ENCODE data around the gene TRDMT1.

The TRDMT1 gene

DNA sequence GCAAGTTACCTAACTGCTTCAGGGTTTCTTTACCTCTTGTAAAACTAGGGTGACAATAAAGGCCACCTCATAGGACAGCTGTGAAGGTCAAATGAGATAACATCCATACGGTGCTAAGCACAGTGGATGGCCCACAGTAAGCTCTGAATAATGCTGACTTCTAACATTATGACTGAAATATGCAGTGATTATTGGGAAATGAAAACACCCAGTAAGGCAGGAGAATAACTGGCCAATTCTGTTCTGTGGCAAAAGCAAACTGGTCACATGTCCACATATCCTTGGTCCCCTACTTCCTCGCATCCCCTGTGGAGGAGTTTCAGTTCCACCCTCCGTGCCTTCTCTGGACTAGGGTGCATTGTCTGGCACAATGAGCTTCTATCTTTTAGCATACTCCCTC lies 73.2 kb downstream of the TRDMT1 start:
- TF ChIP-seq, protein P1, sequence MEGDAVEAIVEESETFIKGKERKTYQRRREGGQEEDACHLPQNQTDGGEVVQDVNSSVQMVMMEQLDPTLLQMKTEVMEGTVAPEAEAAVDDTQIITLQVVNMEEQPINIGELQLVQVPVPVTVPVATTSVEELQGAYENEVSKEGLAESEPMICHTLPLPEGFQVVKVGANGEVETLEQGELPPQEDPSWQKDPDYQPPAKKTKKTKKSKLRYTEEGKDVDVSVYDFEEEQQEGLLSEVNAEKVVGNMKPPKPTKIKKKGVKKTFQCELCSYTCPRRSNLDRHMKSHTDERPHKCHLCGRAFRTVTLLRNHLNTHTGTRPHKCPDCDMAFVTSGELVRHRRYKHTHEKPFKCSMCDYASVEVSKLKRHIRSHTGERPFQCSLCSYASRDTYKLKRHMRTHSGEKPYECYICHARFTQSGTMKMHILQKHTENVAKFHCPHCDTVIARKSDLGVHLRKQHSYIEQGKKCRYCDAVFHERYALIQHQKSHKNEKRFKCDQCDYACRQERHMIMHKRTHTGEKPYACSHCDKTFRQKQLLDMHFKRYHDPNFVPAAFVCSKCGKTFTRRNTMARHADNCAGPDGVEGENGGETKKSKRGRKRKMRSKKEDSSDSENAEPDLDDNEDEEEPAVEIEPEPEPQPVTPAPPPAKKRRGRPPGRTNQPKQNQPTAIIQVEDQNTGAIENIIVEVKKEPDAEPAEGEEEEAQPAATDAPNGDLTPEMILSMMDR (IDR thresholded peaks at IDR 0.05; ENCODE audit: borderline replicate concordance, control extremely low read depth, extremely low read depth, insufficient read depth, missing control alignments): no peak
- in situ Hi-C loops (cut with MboI; ENCODE audit: low sequenced_read_pairs, unreplicated experiment): no loop called here
- DNase-seq (ENCODE audit: low spot score): no peak

DNA sequence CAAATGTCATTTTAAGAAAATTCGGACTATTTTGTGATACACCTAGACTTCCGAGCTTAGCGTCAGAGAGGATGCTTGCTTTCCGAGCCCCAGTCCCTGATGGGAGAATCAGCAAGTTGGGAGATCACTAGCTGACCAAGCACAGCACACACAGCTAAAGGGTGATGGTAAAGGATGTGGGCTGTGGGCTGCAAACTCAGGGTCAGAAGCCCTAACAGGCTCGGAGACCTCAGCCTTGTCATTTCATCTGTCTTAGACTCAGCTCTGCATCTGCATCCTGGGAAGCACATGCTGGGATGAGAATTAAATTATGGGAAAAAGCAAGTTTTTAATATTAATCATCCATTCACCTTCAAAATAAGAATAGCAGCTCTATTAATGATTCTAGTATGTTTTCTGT lies 75.1 kb downstream of the TRDMT1 start:
- DNase-seq (ENCODE audit: low spot score): no peak
- in situ Hi-C loops (cut with MboI; ENCODE audit: low sequenced_read_pairs, unreplicated experiment): no loop called here
- TF ChIP-seq, protein P1 (IDR thresholded peaks at IDR 0.05; ENCODE audit: borderline replicate concordance, control extremely low read depth, extremely low read depth, insufficient read depth, missing control alignments): no peak

DNA sequence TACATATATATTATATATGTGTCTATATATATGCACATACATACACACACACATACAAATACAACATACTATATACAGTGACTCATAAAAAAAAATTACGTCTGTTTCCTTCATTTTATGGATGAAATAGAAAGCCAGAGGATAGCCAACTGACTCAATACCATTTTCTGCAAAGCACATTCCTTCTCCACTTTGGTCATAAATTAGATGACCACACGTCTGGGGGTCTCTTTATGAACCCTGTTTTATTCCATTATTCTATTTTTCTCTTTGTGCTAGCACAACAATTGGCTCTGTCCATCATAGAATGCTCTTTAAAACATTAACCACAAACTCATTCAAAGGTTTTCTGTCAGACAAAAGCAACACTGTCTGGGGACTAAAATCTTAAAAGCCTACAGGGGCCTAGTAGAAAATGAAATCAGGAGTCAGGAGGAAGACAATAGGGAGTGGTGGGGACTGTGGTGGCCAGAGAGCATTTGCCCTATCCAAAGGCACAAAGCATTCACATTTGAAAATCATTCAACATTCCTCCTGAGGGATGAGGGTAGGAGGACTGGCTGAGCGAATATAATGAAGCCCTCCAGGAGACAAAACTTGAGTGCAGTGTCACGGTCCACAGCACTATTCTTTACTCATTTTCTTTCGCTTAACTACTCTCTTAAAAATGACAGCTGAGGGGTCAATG lies 76.1 kb downstream of the TRDMT1 start:
- TF ChIP-seq, protein P1 (IDR thresholded peaks at IDR 0.05; ENCODE audit: borderline replicate concordance, control extremely low read depth, extremely low read depth, insufficient read depth, missing control alignments): no peak
- no peak for DNase-seq (ENCODE audit: low spot score)
- in situ Hi-C loops (cut with MboI; ENCODE audit: low sequenced_read_pairs, unreplicated experiment): no loop called here

DNA sequence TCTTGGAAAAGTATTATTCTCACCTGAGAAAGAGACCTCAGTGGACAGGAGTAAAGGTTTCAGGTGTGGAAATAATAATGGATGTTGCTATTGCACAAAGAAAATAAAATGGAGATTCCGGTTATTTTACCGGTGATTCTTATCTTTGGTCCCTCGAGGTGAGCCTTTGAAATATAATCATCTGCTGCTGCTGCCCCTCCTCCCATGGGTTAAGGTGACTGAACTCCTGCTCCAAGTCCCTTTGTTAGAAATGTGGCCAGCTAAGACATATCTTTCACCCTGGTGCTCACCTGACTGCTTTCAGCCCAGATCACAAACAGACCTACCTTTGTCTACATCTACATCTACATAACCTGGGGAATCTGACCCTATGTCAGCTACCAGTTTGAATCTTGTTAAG lies 77.5 kb downstream of the TRDMT1 start:
- no peak for DNase-seq (ENCODE audit: low spot score)
- TF ChIP-seq, protein P1 (IDR thresholded peaks at IDR 0.05; ENCODE audit: borderline replicate concordance, control extremely low read depth, extremely low read depth, insufficient read depth, missing control alignments): no peak
- in situ Hi-C loops (cut with MboI; ENCODE audit: low sequenced_read_pairs, unreplicated experiment): no loop called here

DNA sequence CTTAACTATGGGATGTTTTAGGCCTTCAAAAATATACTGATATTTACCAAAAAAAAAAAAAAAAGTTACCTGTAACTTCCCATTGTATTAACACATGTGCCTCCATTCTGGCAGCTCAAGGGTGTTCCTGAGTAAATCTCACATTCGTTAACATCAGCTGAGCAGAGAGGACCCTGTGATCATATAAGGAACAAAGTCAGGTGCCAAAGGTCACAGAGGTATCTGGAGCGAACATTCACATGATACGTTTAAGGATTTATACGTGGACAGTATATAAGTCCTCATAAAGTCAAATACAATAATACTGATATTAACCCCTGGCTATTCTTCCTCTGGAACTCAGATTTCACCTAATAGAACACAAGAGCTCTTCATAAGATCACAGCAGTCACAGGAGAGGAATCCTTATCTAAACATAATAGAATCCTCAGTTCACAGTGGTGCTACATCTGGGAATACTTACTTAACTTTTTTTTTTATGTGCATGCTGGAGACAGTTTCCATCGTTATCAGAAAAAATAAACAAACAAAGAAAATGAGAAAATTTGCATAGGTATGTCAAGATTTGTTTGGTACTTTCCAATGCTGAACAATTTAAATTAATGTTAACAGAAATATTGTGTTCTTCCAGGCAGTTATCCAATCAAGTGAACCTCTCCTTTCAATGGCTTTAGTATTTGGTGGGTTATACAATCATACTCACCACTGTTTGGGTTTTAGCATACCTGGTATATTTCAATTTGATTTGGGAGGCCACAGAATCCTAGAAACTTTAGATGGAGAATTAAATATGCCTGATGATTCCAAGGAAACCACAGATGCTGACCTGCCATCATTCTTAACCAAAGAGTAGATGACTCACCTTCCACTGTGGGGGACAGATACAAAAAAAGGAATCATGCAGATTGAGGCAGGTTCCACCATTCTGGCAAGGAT lies 78.5 kb downstream of the TRDMT1 start:
- DNase-seq (ENCODE audit: low spot score): no peak
- in situ Hi-C loops (cut with MboI; ENCODE audit: low sequenced_read_pairs, unreplicated experiment): no loop called here

DNA sequence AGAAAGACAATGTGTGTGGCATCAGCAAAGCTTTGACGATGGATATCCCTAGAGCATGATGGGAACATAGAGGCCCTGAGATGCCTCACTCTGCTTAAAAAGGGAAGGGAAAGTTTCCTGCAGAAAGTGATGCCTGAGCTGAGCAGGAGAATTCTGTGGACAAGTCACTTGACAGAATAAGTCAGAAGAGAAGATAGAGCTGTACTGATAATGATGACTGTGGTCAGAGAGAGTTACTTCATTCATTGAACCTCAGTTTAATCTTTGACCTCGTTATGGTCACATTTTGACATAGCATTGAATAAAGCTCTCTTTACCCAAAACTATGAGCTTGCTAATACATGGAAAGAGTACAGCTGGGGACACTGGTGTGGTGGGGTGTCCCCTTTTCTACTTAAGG lies 79.4 kb downstream of the TRDMT1 start:
- TF ChIP-seq, protein P1 (IDR thresholded peaks at IDR 0.05; ENCODE audit: borderline replicate concordance, control extremely low read depth, extremely low read depth, insufficient read depth, missing control alignments): no peak
- DNase-seq (ENCODE audit: low spot score): no peak
- in situ Hi-C loops (cut with MboI; ENCODE audit: low sequenced_read_pairs, unreplicated experiment): no loop called here

More for the DNA sequence above, 78.5 kb downstream of the TRDMT1 start:
- TF ChIP-seq, protein P1 (IDR thresholded peaks at IDR 0.05; ENCODE audit: borderline replicate concordance, control extremely low read depth, extremely low read depth, insufficient read depth, missing control alignments): no peak
